OCI-LY3 (cell line): ENCODE results near the gene DNMT3B.

Source experiments
- CTCF ChIP-seq: fragments of 200-600, 300-600 bp; sonication (generic); IDR thresholded peaks from 2 replicates; pipeline ENCODE4 v1.5.1; 2014; ENCODE audit warnings: antibody characterized with exemption, low read length, low read depth
- EZH2phosphoT487 ChIP-seq: fragments of 200-600 bp; shearing (Covaris generic); IDR thresholded peaks from 2 replicates; pipeline ENCODE4 v1.6.1; 2018; ENCODE audit warnings: antibody characterized with exemption, mixed run types, low read depth

DNA sequence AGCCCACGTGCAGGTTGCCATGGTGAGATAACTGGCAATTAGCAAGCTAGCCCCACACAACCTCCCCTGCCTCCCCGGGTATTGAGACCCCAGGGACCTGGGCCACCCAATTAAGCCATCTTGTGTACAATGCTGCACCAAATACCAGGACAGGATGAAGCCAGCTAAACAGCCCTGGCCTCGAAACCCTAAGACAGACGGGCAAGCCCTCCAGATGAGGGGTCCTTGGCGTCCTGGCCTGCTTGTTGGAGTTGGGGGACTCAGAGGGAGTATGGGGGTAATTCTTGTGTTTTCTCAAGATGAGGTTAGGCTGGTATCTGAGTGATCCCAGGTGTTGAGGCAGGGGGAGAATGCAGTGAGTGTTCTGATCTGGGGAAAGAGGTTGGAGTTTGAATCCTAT lies 48.8 kb downstream of the DNMT3B start:
- TF ChIP-seq CTCF, result no peak
- no peak for TF ChIP-seq EZH2phosphoT487
